Heart left ventricle (tissue), 16 donors: Measurements from ENCODE around the gene ANXA4. TPM values are rescaled to one million over a fixed set of nuclear protein-coding genes. Genes with fewer than 3 reads are reported as not detected.

ENCODE experiments used
- ATAC-seq, 4 donors: fragments of 200-7000 bp; cut with Tn5 transposase; one replicate each; pipeline ENCODE4 v1.9.1; 2020 to 2022; ENCODE audit warnings: moderate library complexity in 4 of 4, mild to moderate bottlenecking in 3 of 4, moderate number of reproducible peaks in 1 of 4
- DNase-seq, 5 donors: peaks; one replicate each; pipeline ENCODE4 v3.0.0-alpha.2; 2020
- H3K27ac ChIP-seq, 12 donors: fragments of 200-600 bp; sonication (generic) in 4 of 12; one replicate each; pipeline versions ENCODE4 v1.5.0 to v1.8.0; 2016 to 2022; ENCODE audit warnings: mild to moderate bottlenecking in 2 of 12
- H3K27me3 ChIP-seq, 9 donors: fragments of 200-600 bp; sonication (generic) in 2 of 9; one replicate each; pipeline versions ENCODE4 v1.5.1 to v1.8.0; 2016 to 2022; ENCODE audit warnings: mild to moderate bottlenecking in 3 of 9
- H3K36me3 ChIP-seq, 9 donors: fragments of 200-600 bp; sonication (generic) in 2 of 9; one replicate each; pipeline versions ENCODE4 v1.5.0 to v1.8.0; 2018 to 2022; ENCODE audit warnings: mild to moderate bottlenecking in 2 of 9
- H3K4me1 ChIP-seq, 12 donors: fragments of 200-600 bp; sonication (generic) in 4 of 12; one replicate each; pipeline versions ENCODE4 v1.5.0 to v1.8.0; 2016 to 2022; ENCODE audit warnings: mild to moderate bottlenecking in 3 of 12
- H3K4me3 ChIP-seq, 12 donors: fragments of 200-600 bp; sonication (generic) in 4 of 12; one replicate each; pipeline versions ENCODE4 v1.5.0 to v1.8.0; 2017 to 2022; ENCODE audit warnings: mild to moderate bottlenecking in 9 of 12, moderate library complexity in 4 of 12
- H3K9me3 ChIP-seq, 12 donors: fragments of 200-600 bp; sonication (generic) in 4 of 12; one replicate each; pipeline versions ENCODE4 v1.5.0 to v1.8.0; 2016 to 2022; ENCODE audit warnings: mild to moderate bottlenecking in 1 of 12
- CTCF ChIP-seq, 12 donors: fragments of 200-600 bp; sonication (generic) in 4 of 12; IDR thresholded peaks; one replicate each; pipeline versions ENCODE4 v1.5.0 to v1.8.0; 2018 to 2022; ENCODE audit warnings: antibody characterized with exemption in 12 of 12, mild to moderate bottlenecking in 5 of 12
- POLR2A ChIP-seq, 2 donors: fragments of 450-650 bp; IDR thresholded peaks; one replicate each; pipeline ENCODE4 v1.6.1; 2017; ENCODE audit warnings: antibody characterized with exemption in 2 of 2, mild to moderate bottlenecking in 2 of 2, moderate library complexity in 2 of 2
- WGBS, 4 donors: extraction: QIAGEN DNeasy Blood & Tissue Kit in 2 of 4; methylation state at CpG; one replicate each; pipeline versions ENCODE4 v1.1.5 to v1.1.7; 2013 to 2018; 5-methylcytosine and 5-hydroxymethylcytosine counted together
- intact Hi-C, 10 donors: fragments of 100-400 bp; cut with DNase I; formaldehyde crosslinking; loops; one replicate each; pipeline versions ENCODE4 v1.11.1 to v1.14.2; 2022
- polyA plus RNA-seq, 2 donors: library from polyadenylated mRNA; stranded (reverse); fragments of 200-250 nt; gene quantifications; one replicate each; pipeline ENCODE4 v1.2.3, GENCODE V29; 2013
- total RNA-seq, 9 donors: library from RNA; depleted of rRNA in 2 of 9; stranded (reverse); fragments of >200 nt in 2 of 9; fragmentation: NEBNext Ultra II Directional in 3 of 9; extraction: Animal tissue kit (Norgen Biotek cat#: 25700) in 3 of 9; gene quantifications; one replicate each; pipeline versions ENCODE4 v1.1.0 to v1.2.4, GENCODE V29; 2016 to 2023
- donor health status: ischemic (EF 13 %, LVEDD 7.1; RV severe dilation, severe dysfunction).
- donor health status: healthy with polysubstance abuse.
- donor health status: DM: no; HTN: yes; CAD: no.
- donor health status: DM: no; HTN: no; CAD: no.
- donor health status: ischemic (EF 25% LVEDD 6.9; RV normal size, moderate dysfunction).
- donor health status: ischemic (EF 25% LVEDD 5.7; RV mildly dilated, moderate dysfunction).
- donor health status: healthy.
- donor health status: DM: yes; HTN: yes; CAD: no.
- donor health status: ischemic (EF 35%, LVEDD 5.7; RV mildly dilated, moderate dysfunction).
- donor health status: nonischemic (EF 11% LVEDD 7.7; RV severe dilation, severe dysfunction).
- donor health status: DM: yes; HTN: yes; CAD: no.
- donor health status: PGD.
- donor health status: ischemic (EF 29% LVEDD 5.4; RV normal size, mild dysfunction).
- donor health status: nonischemic (EF 23%, LVEDD 6.1; RV moderate dilation, normal function).

The ANXA4 gene
- total and polyA plus RNA-seq, 11 donors = 7.3 to 73.5 (median 18.8) TPM

DNA sequence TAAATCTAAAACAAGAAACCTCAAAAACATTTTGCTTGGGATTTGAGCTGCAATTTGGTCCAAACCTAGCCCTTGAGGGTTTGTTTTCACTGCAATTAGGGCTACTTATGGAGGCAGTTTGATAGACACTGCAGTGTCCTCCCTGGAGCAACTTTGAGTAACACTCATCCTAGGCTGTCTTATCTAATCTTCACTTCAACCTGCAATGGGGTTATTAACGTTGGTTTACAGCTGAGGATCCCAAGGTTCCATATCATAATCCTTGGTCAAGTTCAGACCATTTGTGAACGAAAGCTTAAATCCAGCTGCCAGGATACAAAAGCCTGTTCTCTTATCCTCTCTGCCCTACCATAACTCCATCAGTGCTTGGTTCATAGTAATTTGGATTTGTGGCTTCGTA is 2.5 kb downstream of the ANXA4 start:
- WGBS, 4 donors = 59 to 71% (median 67%) methylated on average over 3 of the region's 3 CpGs
- no peak for ATAC-seq
- intact Hi-C loops = loop anchor here in 3 of 10 donors (5.0 to 10.0 kb wide), 2 partner anchors 50 to 73 kb away; no protein-coding TSS in a partner anchor
- H3K36me3 ChIP-seq = peaks cover 0 to 6% (median 0%) of the 10 kb centered on the region in 9 donors
- H3K9me3 ChIP-seq = no peaks in the 10 kb centered on the region
- no peak overlapping the region for H3K4me3 ChIP-seq
- no peaks in the 10 kb centered on the region for H3K27me3 ChIP-seq
- no peak overlapping the region for H3K27ac ChIP-seq
- DNase-seq = no peak
- H3K4me1 ChIP-seq = peaks cover 0 to 43% (median 10%) of the 10 kb centered on the region in 12 donors
- no peak for TF ChIP-seq CTCF (IDR thresholded peaks at IDR 0.05)
- no peak for TF ChIP-seq POLR2A (IDR thresholded peaks at IDR 0.05)

GRCh38 chr2:69745035-69745434 is 3.1 kb downstream of the ANXA4 start:
- no peaks in the 10 kb centered on the region for H3K27me3 ChIP-seq
- DNase-seq (no peak), ATAC-seq (no peak)
- no peak overlapping the region for H3K4me3 ChIP-seq
- H3K36me3 ChIP-seq = peaks cover 0 to 8% (median 0%) of the 10 kb centered on the region in 9 donors
- WGBS, 4 donors = 94 to 95% (median 94%) methylated on average over 2 of the region's 2 CpGs
- H3K27ac ChIP-seq = no peak overlapping the region
- H3K4me1 ChIP-seq = peaks cover 0 to 43% (median 10%) of the 10 kb centered on the region in 12 donors
- TF ChIP-seq POLR2A (IDR thresholded peaks at IDR 0.05) (no peak), CTCF (IDR thresholded peaks at IDR 0.05) (no peak)
- H3K9me3 ChIP-seq = no peaks in the 10 kb centered on the region
- intact Hi-C loops = loop anchor here in 2 of 10 donors (10.0 kb wide), 1 partner anchor 50 kb away; no protein-coding TSS in a partner anchor

DNA sequence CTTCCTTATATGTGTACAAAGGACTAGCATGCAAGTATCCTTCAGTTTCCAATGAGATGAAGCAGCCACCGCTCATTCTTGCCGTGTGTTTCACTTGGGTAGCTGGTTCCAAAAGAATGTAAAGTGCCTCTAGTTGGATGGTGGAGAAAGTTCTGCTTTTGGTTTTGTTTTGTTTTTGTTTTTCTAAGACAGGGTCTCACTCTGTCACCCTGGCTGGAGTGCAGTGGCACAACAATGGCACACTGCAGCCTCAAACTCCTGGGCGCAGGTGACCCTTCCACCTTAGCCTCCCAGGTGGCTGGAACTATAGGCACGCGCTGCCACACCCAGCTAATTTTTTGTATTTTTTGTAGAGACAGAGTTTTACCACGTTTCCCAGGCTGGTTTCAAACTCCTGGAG is 8.3 kb downstream of the ANXA4 start:
- WGBS, 4 donors = 88 to 92% (median 90%) methylated on average over 6 of the region's 6 CpGs
- intact Hi-C loops = no loop called here

More for the DNA sequence above, 8.3 kb downstream of the ANXA4 start:
- Histone ChIP-seq H3K27ac (no peak overlapping the region), H3K4me1 (peaks cover 0 to 37% (median 6%) of the 10 kb centered on the region in 12 donors), H3K9me3 (no peaks in the 10 kb centered on the region), H3K27me3 (no peaks in the 10 kb centered on the region), H3K4me3 (no peak overlapping the region), H3K36me3 (peaks cover 0 to 8% (median 0%) of the 10 kb centered on the region in 9 donors)
- ATAC-seq (no peak), DNase-seq (no peak)
- no peak for TF ChIP-seq CTCF (IDR thresholded peaks at IDR 0.05)
